IMR-90 (cell line): ENCODE results near the gene PTTG1IP2. TPM values are rescaled to one million over a fixed set of nuclear protein-coding genes. Genes with fewer than 3 reads are reported as not detected.

Source experiments
- ATAC-seq: fragments of 200-7000 bp; cut with Tn5 transposase; 2 replicates; pipeline ENCODE4 v1.9.1; 2020; ENCODE audit warnings: low read depth, mild to moderate bottlenecking, moderate library complexity
- BruUV-seq: library from RNA; stranded (reverse); fragments of 400-500 nt; replicated peaks from 2 replicates; lab custom pipeline; 2021; lab: Mats Ljungman, UMichigan
- CTCF ChIA-PET: fragments of 300-600 bp; formaldehyde crosslinking; extraction: SDS; loops from one replicate; lab custom pipeline; 2021; ENCODE audit warnings: antibody characterized with exemption; lab: Yijun Ruan, JAX
- POLR2A ChIA-PET: fragments of 300-600 bp; sonication (Branson Sonifier 250); formaldehyde crosslinking; loops from one replicate; lab custom pipeline; 2022; ENCODE audit warnings: antibody characterized with exemption; ENCODE audit not compliant: unreplicated experiment; lab: Charles Lee
- DNase-seq: peaks from one replicate; pipeline ENCODE4 v3.0.0; 2013
- H2AFZ ChIP-seq: replicated peaks from 2 replicates; pipeline ENCODE3; 2013; ENCODE audit warnings: low read length, mild to moderate bottlenecking; ENCODE audit not compliant: poor library complexity
- H2AK5ac ChIP-seq: 2 replicates; pipeline ENCODE4 v1.6.1; 2013; ENCODE audit warnings: low read depth, low read length, inconsistent platforms
- H2AK9ac ChIP-seq: replicated peaks from 2 replicates; pipeline ENCODE3; 2013; ENCODE audit warnings: mild to moderate bottlenecking, low read depth, low read length, moderate library complexity; ENCODE audit not compliant: poor library complexity
- H2BK120ac ChIP-seq: 2 replicates; pipeline ENCODE4 v1.6.1; 2013; ENCODE audit warnings: low read depth, low read length, inconsistent platforms
- H2BK15ac ChIP-seq: 3 replicates; pipeline ENCODE4 v1.6.1; 2013; ENCODE audit warnings: low read depth, low read length, inconsistent platforms
- H2BK20ac ChIP-seq: 2 replicates; pipeline ENCODE4 v1.6.1; 2013; ENCODE audit warnings: low read depth, mild to moderate bottlenecking, inconsistent platforms, low read length, moderate library complexity
- H2BK5ac ChIP-seq: 2 replicates; pipeline ENCODE4 v1.6.1; 2013; ENCODE audit warnings: mild to moderate bottlenecking, low read depth, low read length, inconsistent platforms; ENCODE audit not compliant: poor library complexity, severe bottlenecking
- H3K14ac ChIP-seq: replicated peaks from 2 replicates; pipeline ENCODE4 v1.6.1; 2013; ENCODE audit warnings: low read depth, low read length, inconsistent platforms
- H3K18ac ChIP-seq: 2 replicates; pipeline ENCODE4 v1.6.1; 2013; ENCODE audit warnings: low read depth, low read length, control low read depth
- H3K23ac ChIP-seq: 2 replicates; pipeline ENCODE4 v1.6.1; 2013; ENCODE audit warnings: low read depth, low read length, inconsistent platforms
- H3K27ac ChIP-seq: 2 replicates; pipeline ENCODE4 v1.5.1; 2013; ENCODE audit warnings: mild to moderate bottlenecking, control low read depth, low read length; ENCODE audit not compliant: insufficient read depth
- H3K27me3 ChIP-seq: 2 replicates; pipeline ENCODE4 v1.6.1; 2013; ENCODE audit warnings: low read length; ENCODE audit not compliant: control insufficient read depth, insufficient read depth
- H3K36me3 ChIP-seq: 2 replicates; pipeline ENCODE4 v1.6.1; 2013; ENCODE audit warnings: low read length, mixed read lengths; ENCODE audit not compliant: control insufficient read depth, insufficient read depth
- H3K4ac ChIP-seq: 2 replicates; pipeline ENCODE4 v1.6.1; 2013; ENCODE audit warnings: low read depth, low read length, inconsistent platforms
- H3K4me1 ChIP-seq: 2 replicates; pipeline ENCODE4 v1.6.1; 2013; ENCODE audit warnings: low read length, mixed read lengths; ENCODE audit not compliant: control insufficient read depth, insufficient read depth
- H3K4me2 ChIP-seq: 2 replicates; pipeline ENCODE4 v1.6.1; 2013; ENCODE audit warnings: low read depth, mild to moderate bottlenecking, control low read depth, low read length, moderate library complexity
- H3K4me3 ChIP-seq: 2 replicates; pipeline ENCODE4 v1.5.1; 2013; ENCODE audit warnings: low read depth, mild to moderate bottlenecking, control low read depth, low read length, moderate library complexity; ENCODE audit not compliant: insufficient read depth
- H3K56ac ChIP-seq: 2 replicates; pipeline ENCODE4 v1.6.1; 2013; ENCODE audit warnings: low read length, inconsistent platforms; ENCODE audit not compliant: insufficient read depth; ENCODE audit errors: extremely low read depth
- H3K79me1 ChIP-seq, 2 experiments: 2 replicates each; pipeline ENCODE4 v1.6.1; 2013; ENCODE audit warnings: low read length in 2 of 2, inconsistent platforms in 1 of 2, low read depth in 1 of 2
- H3K9ac ChIP-seq: 2 replicates; pipeline ENCODE4 v1.6.1; 2013; ENCODE audit warnings: low read depth, low read length, control low read depth
- H3K9me1 ChIP-seq: 2 replicates; pipeline ENCODE4 v1.6.1; 2013; ENCODE audit warnings: low read length, inconsistent platforms; ENCODE audit not compliant: insufficient read depth
- H3K9me3 ChIP-seq: 2 replicates; pipeline ENCODE4 v1.6.1; 2013; ENCODE audit warnings: low read length; ENCODE audit not compliant: control insufficient read depth, insufficient read depth
- H4K20me1 ChIP-seq: 2 replicates; pipeline ENCODE4 v1.6.1; 2013; ENCODE audit warnings: low read length, inconsistent platforms; ENCODE audit not compliant: insufficient read depth
- H4K5ac ChIP-seq: 2 replicates; pipeline ENCODE4 v1.6.1; 2013; ENCODE audit warnings: mild to moderate bottlenecking, low read depth, low read length, control low read depth
- H4K8ac ChIP-seq, 2 experiments: 2 replicates each; pipeline ENCODE4 v1.6.1; 2013; ENCODE audit warnings: low read depth in 2 of 2, low read length in 2 of 2, control low read depth in 1 of 2, inconsistent platforms in 1 of 2
- H4K91ac ChIP-seq: 2 replicates; pipeline ENCODE4 v1.6.1; 2013; ENCODE audit warnings: low read depth, low read length, inconsistent platforms; ENCODE audit not compliant: insufficient read depth
- CEBPB ChIP-seq: IDR thresholded peaks from 2 replicates; pipeline ENCODE4 v1.6.1; 2012; ENCODE audit warnings: low read depth, low read length, improper control_type of control experiment
- MAFK ChIP-seq: IDR thresholded peaks from 2 replicates; pipeline ENCODE4 v1.6.1; 2012; ENCODE audit warnings: low read depth, low read length, improper control_type of control experiment
- MAZ ChIP-seq: IDR thresholded peaks from 2 replicates; pipeline ENCODE4 v1.6.1; 2012; ENCODE audit warnings: low read depth, mild to moderate bottlenecking, low read length, improper control_type of control experiment, moderate library complexity, borderline replicate concordance
- MXI1 ChIP-seq: IDR thresholded peaks from 2 replicates; pipeline ENCODE4 v1.6.1; 2012; ENCODE audit warnings: low read depth, mild to moderate bottlenecking, low read length, moderate library complexity, borderline replicate concordance
- POLR2A ChIP-seq: IDR thresholded peaks from 2 replicates; pipeline ENCODE4 v1.6.1; 2012; ENCODE audit warnings: mild to moderate bottlenecking, low read depth, low read length
- RFX5 ChIP-seq: IDR thresholded peaks from 2 replicates; pipeline ENCODE4 v1.8.0; 2012; ENCODE audit warnings: low read depth, mild to moderate bottlenecking, low read length, moderate library complexity
- WGBS, 2 experiments: methylation state at CpG; one replicate each; pipeline versions ENCODE4 v1.1.5 to v1.1.7; 2013; ENCODE audit warnings: missing lambda C conversion rate in 2 of 2; ENCODE audit not compliant: insufficient read length in 1 of 2; ENCODE audit errors: extremely low coverage in 2 of 2; 5-methylcytosine and 5-hydroxymethylcytosine counted together
- dilution Hi-C: fragments of 300-500 bp; cut with HindIII; formaldehyde crosslinking; loops from one replicate; pipeline ENCODE4 v1.14.3; 2018; ENCODE audit warnings: low sequenced_read_pairs; ENCODE audit not compliant: unreplicated experiment
- in situ Hi-C: fragments of 300-500 bp; cut with MboI; formaldehyde crosslinking; loops from 3 replicates; pipeline ENCODE4 v1.14.3; 2019; ENCODE audit warnings: low sequenced_read_pairs, inconsistent platforms, mixed read lengths
- intact Hi-C: fragments of 100-400 bp; cut with micrococcal nuclease; formaldehyde crosslinking; loops from 2 replicates; pipeline ENCODE4 v1.10.0; 2022
- polyA plus RNA-seq, 3 experiments: library from polyadenylated mRNA; depleted of rRNA; stranded (reverse); fragments of >200 nt; gene quantifications; 2 replicates each; pipeline ENCODE4 v1.2.3, GENCODE V29; 2012; ENCODE audit warnings: low replicate concordance in 1 of 3
- total RNA-seq: library from RNA; depleted of rRNA; stranded (reverse); fragments of >200 nt; gene quantifications from 2 replicates; pipeline ENCODE4 v1.2.3, GENCODE V29; 2012

Gene PTTG1IP2
- total and polyA plus RNA-seq, 2 of the 4 experiments (the other 2 are of a cell fraction): not detected

DNA sequence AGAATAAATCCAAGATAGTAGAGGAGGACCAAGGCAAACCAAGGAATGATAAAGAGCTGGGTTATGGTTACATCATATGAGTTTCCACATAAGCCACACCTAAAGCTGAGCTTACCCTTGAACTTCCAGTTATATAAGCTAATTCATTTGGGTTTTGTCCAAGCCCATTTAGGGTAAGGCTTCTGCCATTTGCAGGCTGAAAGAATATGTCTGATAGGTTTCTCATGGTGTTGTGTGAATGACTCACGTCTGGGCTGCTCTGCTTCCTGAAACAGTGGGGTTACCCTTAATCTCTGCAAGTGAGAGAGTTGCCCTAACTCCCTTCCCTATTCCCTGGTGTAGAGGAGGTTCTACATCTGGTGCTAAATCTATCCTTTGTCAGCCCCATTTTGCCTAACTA, 60.8 kb downstream of the PTTG1IP2 start:
- Histone ChIP-seq H4K8ac (no peak overlapping the region), H3K56ac (no peak overlapping the region), H2AFZ (no peak overlapping the region), H3K27me3 (no peaks in the 10 kb centered on the region), H3K36me3 (no peaks in the 10 kb centered on the region), H2BK20ac (no peak overlapping the region), H4K5ac (no peak overlapping the region), H4K91ac (no peak overlapping the region), H2AK9ac (no peak overlapping the region), H3K79me1 (no peaks in the 10 kb centered on the region), H3K18ac (no peak overlapping the region), H3K4me3 (no peak overlapping the region), H3K4me2 (no peak overlapping the region), H4K20me1 (no peaks in the 10 kb centered on the region), H3K9me3 (no peaks in the 10 kb centered on the region), H2BK120ac (no peak overlapping the region), H3K23ac (no peak overlapping the region), H3K4me1 (no peaks in the 10 kb centered on the region), H2AK5ac (no peak overlapping the region), H3K4ac (no peak overlapping the region), H2BK5ac (no peak overlapping the region), H3K14ac (no peak overlapping the region), H3K9ac (no peak overlapping the region), H2BK15ac (no peak overlapping the region), H3K27ac (no peak overlapping the region), H3K9me1 (no peaks in the 10 kb centered on the region)
- ATAC-seq (peak; percentile 44), DNase-seq (peak; percentile 23)
- in situ Hi-C loops: no loop called here
- WGBS, 2 experiments: no CpG with 5 or more reads among the region's 1 CpG
- BruUV-seq: no TSS peak
- POLR2A ChIA-PET: no interaction called here
- TF ChIP-seq RFX5: no peak
- TF ChIP-seq CEBPB: no peak
- TF ChIP-seq MXI1: no peak
- TF ChIP-seq POLR2A: no peak
- no peak for TF ChIP-seq MAZ
- no peak for TF ChIP-seq MAFK
- intact Hi-C loops: no loop called here
- dilution Hi-C loops: no loop called here
- CTCF ChIA-PET: no interaction called here
